ENCODE measurements around the gene ZHX3.
A peak's percentile ranks its signal among the peaks of the same experiment; 100 is the strongest.

GRCh38 chr20:41339957-41340326, 22.4 kb upstream of the ZHX3 start:
- TF ChIP-seq EZH2 (IDR thresholded peaks at IDR 0.05; ENCODE audit: low read depth) = no peak
- peak; percentile 100 for TF ChIP-seq CTCF (conservative IDR thresholded peaks at IDR 0.05)

Data from PC-9 (cell line).